Muscle layer of colon (tissue), 2 donors: Measurements from ENCODE around the gene SOS1.
"Not testable (repeated sequence)": the region's sequence is repeated elsewhere in the genome, so short reads cannot be mapped to it uniquely, and the experiment has no call there.

Experiments used
- H3K27ac ChIP-seq: one replicate; pipeline ENCODE4 v1.7.0; 2013; ENCODE audit warnings: low read depth, mild to moderate bottlenecking, low read length, moderate library complexity
- H3K27me3 ChIP-seq, 2 donors: one replicate each; pipeline ENCODE4 v1.7.0; 2013; ENCODE audit warnings: low read length in 2 of 2, mild to moderate bottlenecking in 2 of 2; ENCODE audit not compliant: insufficient read depth in 2 of 2, control insufficient read depth in 1 of 2
- H3K36me3 ChIP-seq: one replicate; pipeline ENCODE4 v1.7.0; 2013; ENCODE audit warnings: mild to moderate bottlenecking, low read length; ENCODE audit not compliant: insufficient read depth
- H3K4me1 ChIP-seq: one replicate; pipeline ENCODE4 v1.7.0; 2013; ENCODE audit warnings: mild to moderate bottlenecking, low read length; ENCODE audit not compliant: insufficient read depth
- H3K4me3 ChIP-seq, 2 donors: one replicate each; pipeline ENCODE4 v1.7.0; 2013; ENCODE audit warnings: low read length in 2 of 2, low read depth in 1 of 2, mild to moderate bottlenecking in 1 of 2, moderate library complexity in 1 of 2
- H3K9ac ChIP-seq: one replicate; pipeline ENCODE4 v1.7.0; 2013; ENCODE audit warnings: low read length
- H3K9me3 ChIP-seq: one replicate; pipeline ENCODE4 v1.7.0; 2013; ENCODE audit warnings: mild to moderate bottlenecking, low read length
- donor health status: abdominal sarcoma.
- donor health status: Adenocarcinoma of cecum.

SOS1 gene

GRCh38 chr2:39120771-39121522 is at the start of gene SOS1:
TSS of gene SOS1 (minus strand) at chr2:39121051. CDS start at chr2:39120422, 629 bp downstream.
- Histone ChIP-seq H3K27me3 (no peaks in the 10 kb centered on the region), H3K9me3 (no peaks in the 10 kb centered on the region), H3K9ac (peak within 1 kb of the TSS; percentile 67), H3K4me3 (peak within 1 kb of the TSS; percentile 75 to 88), H3K36me3 (no peaks in the 10 kb centered on the region), H3K27ac (peak within 1 kb of the TSS; percentile 95), H3K4me1 (peaks cover 34% of the 10 kb centered on the region)

- H3K9ac ChIP-seq = no peak overlapping the region
- H3K9me3 ChIP-seq = no peaks in the 10 kb centered on the region
- no peaks in the 10 kb centered on the region for H3K27me3 ChIP-seq
- H3K4me3 ChIP-seq = no peak overlapping the region
- no peaks in the 10 kb centered on the region for H3K36me3 ChIP-seq
- no peak overlapping the region for H3K27ac ChIP-seq
- peaks cover 5% of the 10 kb centered on the region for H3K4me1 ChIP-seq
Measured at GRCh38 chr2:39164089-39164488, 43.2 kb upstream of the SOS1 start.

- Histone ChIP-seq H3K9ac (no peak overlapping the region), H3K4me3 (peak overlapping the region; percentile 12 to 21), H3K27me3 (no peaks in the 10 kb centered on the region), H3K36me3 (no peaks in the 10 kb centered on the region), H3K9me3 (no peaks in the 10 kb centered on the region), H3K27ac (no peak overlapping the region), H3K4me1 (peaks cover 5% of the 10 kb centered on the region)
Measured at GRCh38 chr2:39160982-39161381, 40.1 kb upstream of the SOS1 start.

- H3K27ac ChIP-seq = no peak overlapping the region
- peaks cover 5% of the 10 kb centered on the region for H3K4me1 ChIP-seq
- no peak overlapping the region for H3K9ac ChIP-seq
- H3K4me3 ChIP-seq = no peak overlapping the region
- no peaks in the 10 kb centered on the region for H3K9me3 ChIP-seq
- H3K36me3 ChIP-seq = no peaks in the 10 kb centered on the region
- H3K27me3 ChIP-seq = no peaks in the 10 kb centered on the region
Measured at GRCh38 chr2:39159283-39159682, 38.4 kb upstream of the SOS1 start.

- Histone ChIP-seq H3K9me3 (no peaks in the 10 kb centered on the region), H3K9ac (no peak overlapping the region), H3K36me3 (no peaks in the 10 kb centered on the region), H3K4me3 (no peak overlapping the region), H3K27ac (no peak overlapping the region), H3K27me3 (no peaks in the 10 kb centered on the region), H3K4me1 (peaks cover 5% of the 10 kb centered on the region)
Measured at GRCh38 chr2:39158351-39158750, 37.5 kb upstream of the SOS1 start.

GRCh38 chr2:39156846-39157245 is 36.0 kb upstream of the SOS1 start:
- no peak overlapping the region for H3K9ac ChIP-seq
- H3K27me3 ChIP-seq = no peaks in the 10 kb centered on the region
- peaks cover 5% of the 10 kb centered on the region for H3K4me1 ChIP-seq
- no peaks in the 10 kb centered on the region for H3K9me3 ChIP-seq
- H3K4me3 ChIP-seq = no peak overlapping the region
- H3K27ac ChIP-seq = no peak overlapping the region
- H3K36me3 ChIP-seq = no peaks in the 10 kb centered on the region

GRCh38 chr2:39156107-39156506 is 35.3 kb upstream of the SOS1 start:
- no peak overlapping the region for H3K4me3 ChIP-seq
- H3K27me3 ChIP-seq = no peaks in the 10 kb centered on the region
- no peaks in the 10 kb centered on the region for H3K36me3 ChIP-seq
- peaks cover 2% of the 10 kb centered on the region for H3K4me1 ChIP-seq
- H3K9me3 ChIP-seq = no peaks in the 10 kb centered on the region
- H3K9ac ChIP-seq = no peak overlapping the region
- no peak overlapping the region for H3K27ac ChIP-seq

GRCh38 chr2:39155573-39155972 is 34.7 kb upstream of the SOS1 start:
- not testable (repeated sequence) for H3K36me3 ChIP-seq, H3K4me1 ChIP-seq, H3K4me3 ChIP-seq, H3K9ac ChIP-seq, H3K9me3 ChIP-seq, H3K27ac ChIP-seq, H3K27me3 ChIP-seq

GRCh38 chr2:39154944-39155343 is 34.1 kb upstream of the SOS1 start:
- H3K9me3 ChIP-seq = no peaks in the 10 kb centered on the region
- no peaks in the 10 kb centered on the region for H3K36me3 ChIP-seq
- no peak overlapping the region for H3K4me3 ChIP-seq
- no peak overlapping the region for H3K9ac ChIP-seq
- no peak overlapping the region for H3K27ac ChIP-seq
- no peaks in the 10 kb centered on the region for H3K4me1 ChIP-seq
- H3K27me3 ChIP-seq = no peaks in the 10 kb centered on the region

- H3K36me3 ChIP-seq = no peaks in the 10 kb centered on the region
- H3K4me3 ChIP-seq = no peak overlapping the region
- H3K27me3 ChIP-seq = no peaks in the 10 kb centered on the region
- H3K4me1 ChIP-seq = no peaks in the 10 kb centered on the region
- no peak overlapping the region for H3K9ac ChIP-seq
- no peaks in the 10 kb centered on the region for H3K9me3 ChIP-seq
- H3K27ac ChIP-seq = no peak overlapping the region
Measured at GRCh38 chr2:39153312-39153711, 32.5 kb upstream of the SOS1 start.

GRCh38 chr2:39152504-39152903 is 31.7 kb upstream of the SOS1 start:
- H3K9ac ChIP-seq = no peak overlapping the region
- H3K4me1 ChIP-seq = no peaks in the 10 kb centered on the region
- no peak overlapping the region for H3K27ac ChIP-seq
- H3K4me3 ChIP-seq = no peak overlapping the region
- no peaks in the 10 kb centered on the region for H3K27me3 ChIP-seq
- no peaks in the 10 kb centered on the region for H3K36me3 ChIP-seq
- no peaks in the 10 kb centered on the region for H3K9me3 ChIP-seq

- Histone ChIP-seq H3K36me3 (no peaks in the 10 kb centered on the region), H3K27me3 (no peaks in the 10 kb centered on the region), H3K9me3 (no peaks in the 10 kb centered on the region)
Measured at GRCh38 chr2:39150890-39151497, 30.1 kb upstream of the SOS1 start.

More at GRCh38 chr2:39150890-39151497, 30.1 kb upstream of the SOS1 start:
- Histone ChIP-seq H3K4me3 (no peak overlapping the region), H3K9ac (no peak overlapping the region), H3K27ac (no peak overlapping the region), H3K4me1 (no peaks in the 10 kb centered on the region)
